Measurements from ENCODE around the gene TMUB1.

DNA sequence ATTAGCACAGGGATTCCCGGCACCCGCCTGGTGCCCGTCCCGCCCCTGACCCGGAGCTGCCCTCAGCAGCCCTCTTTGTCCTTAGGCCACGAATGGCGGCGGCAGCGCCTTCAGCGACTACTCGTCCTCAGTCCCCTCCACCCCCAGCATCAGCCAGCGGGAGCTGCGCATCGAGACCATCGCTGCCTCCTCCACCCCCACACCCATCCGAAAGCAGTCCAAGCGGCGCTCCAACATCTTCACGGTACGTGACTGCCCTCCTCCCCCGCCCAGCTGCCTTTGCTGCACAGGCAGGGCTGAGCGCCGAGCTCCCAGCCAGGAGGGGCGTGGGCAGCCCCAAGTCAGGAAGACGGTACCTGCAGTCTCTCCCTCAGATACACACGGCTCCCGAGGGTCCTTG is 36.6 kb upstream of the TMUB1 start:
- no peak for TF ChIP-seq CTCF (IDR thresholded peaks at IDR 0.05)
- no peak for TF ChIP-seq EZH2 (IDR thresholded peaks at IDR 0.05; ENCODE audit: borderline replicate concordance, insufficient read depth, low read depth, low read length, poor library complexity, severe bottlenecking)

Data from B cell (primary cell).